T47D (cell line): Measurements from ENCODE around the gene IL15.
"Not testable (repeated sequence)": the region's sequence is repeated elsewhere in the genome, so short reads cannot be mapped to it uniquely, and the experiment has no call there.

Experiments
- DNase-seq, 2 experiments: peaks; one replicate each; pipeline versions ENCODE4 v3.0.0 to v3.0.0-alpha.2; 2011 to 2012; ENCODE audit warnings: low read depth in 1 of 2, low spot score in 1 of 2
- JUND ChIP-seq: IDR thresholded peaks from 2 replicates; pipeline ENCODE4 v1.6.1; 2012; ENCODE audit warnings: low read depth
- in situ Hi-C: cut with HindIII; loops from 2 replicates; pipeline ENCODE4 v1.10.0; 2016; ENCODE audit warnings: low sequenced_read_pairs, low pct_unique_long_range_greater_than_20kb

IL15 gene

GRCh38 chr4:141657550-141658250 lies 21.3 kb downstream of the IL15 start:
- DNase-seq = no peak
- TF ChIP-seq JUND = no peak
- in situ Hi-C loops = no loop called here

GRCh38 chr4:141658309-141658708 lies 21.9 kb downstream of the IL15 start:
- DNase-seq = no peak
- no peak for TF ChIP-seq JUND
- in situ Hi-C loops = no loop called here

- in situ Hi-C loops = no loop called here
Measured at GRCh38 chr4:141659539-141659938, 23.2 kb downstream of the IL15 start.

GRCh38 chr4:141660880-141661279 lies 24.5 kb downstream of the IL15 start:
- no peak for DNase-seq
- TF ChIP-seq JUND = no peak
- in situ Hi-C loops = no loop called here

More at GRCh38 chr4:141659539-141659938, 23.2 kb downstream of the IL15 start:
- no peak for TF ChIP-seq JUND
- no peak for DNase-seq

GRCh38 chr4:141668200-141668910 lies 32.0 kb downstream of the IL15 start:
- no peak for DNase-seq
- in situ Hi-C loops = no loop called here
- TF ChIP-seq JUND = no peak

- no peak for DNase-seq
- no peak for TF ChIP-seq JUND
- in situ Hi-C loops = no loop called here
Measured at GRCh38 chr4:141669501-141669900, 33.1 kb downstream of the IL15 start.

GRCh38 chr4:141675384-141675783 lies 39.0 kb downstream of the IL15 start:
- in situ Hi-C loops = no loop called here
- TF ChIP-seq JUND = no peak
- no peak for DNase-seq

GRCh38 chr4:141676087-141676670 lies 39.8 kb downstream of the IL15 start:
- in situ Hi-C loops = no loop called here
- no peak for DNase-seq
- TF ChIP-seq JUND = no peak

- no peak for TF ChIP-seq JUND
- DNase-seq = no peak
Measured at GRCh38 chr4:141680060-141680459, 43.7 kb downstream of the IL15 start.

GRCh38 chr4:141684785-141685184 lies 48.4 kb downstream of the IL15 start:
- in situ Hi-C loops = no loop called here
- no peak for TF ChIP-seq JUND
- DNase-seq = no peak

More at GRCh38 chr4:141680060-141680459, 43.7 kb downstream of the IL15 start:
- in situ Hi-C loops = no loop called here

GRCh38 chr4:141686146-141686775 lies 49.9 kb downstream of the IL15 start:
- in situ Hi-C loops = no loop called here
- DNase-seq = no peak
- no peak for TF ChIP-seq JUND

GRCh38 chr4:141686879-141687278 lies 50.5 kb downstream of the IL15 start:
- peak in 1 of 2 experiments; percentile 7 for DNase-seq

GRCh38 chr4:141689726-141690296 lies 53.4 kb downstream of the IL15 start:
- DNase-seq, in situ Hi-C loops: not testable (repeated sequence)

More at GRCh38 chr4:141686879-141687278, 50.5 kb downstream of the IL15 start:
- TF ChIP-seq JUND = no peak
- in situ Hi-C loops = no loop called here

- in situ Hi-C loops, DNase-seq: not testable (repeated sequence)
Measured at GRCh38 chr4:141691247-141691646, 54.9 kb downstream of the IL15 start.
